Activated CD4-positive, CD25-positive, alpha-beta regulatory T cell (primary cell): Measurements from ENCODE around the gene CHRNA4.

Experiments
- DNase-seq, 4 experiments: peaks; one replicate each; lab custom pipeline; 2025; lab: John Stamatoyannopoulos, UW

CHRNA4 gene

GRCh38 chr20:63363013-63363957 lies 2.1 kb upstream of the CHRNA4 start:
- DNase-seq: no peak

DNA sequence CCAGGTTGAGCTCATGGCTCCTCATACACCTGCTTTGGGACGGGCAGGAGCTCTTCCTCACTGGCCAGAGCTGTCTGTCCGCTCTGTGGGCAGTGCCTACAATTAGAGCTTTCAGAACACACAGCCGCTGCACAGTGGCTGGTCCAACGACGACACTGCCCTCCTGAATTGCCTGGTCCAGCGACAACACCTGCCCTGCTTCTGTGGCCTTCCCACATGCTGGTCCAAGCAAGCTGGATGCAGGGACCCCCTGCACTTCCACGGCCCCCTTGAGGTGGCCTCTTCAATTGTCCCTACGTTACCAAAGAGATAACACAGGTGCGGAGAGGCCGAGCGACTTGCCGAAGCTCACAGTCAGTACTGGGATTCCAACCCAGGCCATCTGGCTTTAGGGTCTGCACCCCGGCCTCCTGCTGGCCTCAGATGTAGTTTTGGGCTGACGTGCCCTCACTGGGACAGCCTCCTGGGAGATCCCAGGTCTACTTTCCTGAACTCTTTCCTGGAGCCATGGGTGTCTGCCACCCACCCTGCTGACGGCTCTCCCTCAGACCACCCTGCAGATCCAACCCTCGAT lies 1.4 kb upstream of the CHRNA4 start:
- no peak for DNase-seq

- DNase-seq: no peak
These were observed 628 bp upstream of the CHRNA4 start for GRCh38 chr20:63361519-63362435.

DNA sequence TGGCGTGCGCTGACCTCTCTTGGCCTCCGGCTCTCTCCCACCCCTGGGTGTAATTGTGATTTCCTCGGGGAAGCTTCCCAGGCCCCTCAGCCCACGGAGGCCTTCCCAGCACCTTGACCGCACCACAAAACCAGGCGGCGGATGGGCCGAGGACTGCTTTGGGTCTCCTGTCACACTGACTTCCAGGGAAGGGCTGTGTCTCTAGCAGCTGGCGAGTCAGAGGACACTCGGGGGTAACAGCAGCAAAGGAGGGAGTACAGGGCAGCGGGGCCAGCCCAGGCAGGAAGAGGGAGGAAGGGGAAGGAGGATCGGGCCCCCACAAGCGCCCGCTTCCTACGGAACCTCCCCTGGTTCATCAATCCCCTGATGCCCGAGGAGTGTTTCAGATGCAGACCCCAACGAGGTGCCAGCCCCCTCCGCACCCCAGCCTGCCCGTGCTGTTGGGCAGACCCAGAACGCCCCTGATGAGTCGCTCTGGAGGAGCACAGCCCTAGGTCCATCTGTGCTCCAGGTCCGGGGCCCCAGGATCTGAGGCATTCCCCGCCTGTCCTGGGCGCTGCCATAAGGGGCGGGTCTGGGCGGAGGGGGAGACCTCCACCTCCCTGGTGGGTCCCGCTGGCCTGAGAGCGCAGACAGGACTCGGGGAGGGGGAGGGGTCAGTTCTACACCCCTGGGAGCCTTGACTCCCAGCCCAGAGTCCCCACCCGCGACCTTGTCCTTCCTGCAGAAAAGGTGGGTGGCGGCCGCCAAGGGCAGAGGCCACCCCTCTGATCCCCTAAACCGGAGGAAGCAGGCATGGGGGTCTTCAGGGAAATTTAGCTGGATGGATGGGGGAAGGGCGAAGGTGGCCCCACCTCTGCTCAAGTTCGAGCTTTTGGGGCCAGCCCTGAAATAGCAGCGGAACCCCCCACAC lies 956 bp downstream of the CHRNA4 start:
- no peak for DNase-seq

DNA sequence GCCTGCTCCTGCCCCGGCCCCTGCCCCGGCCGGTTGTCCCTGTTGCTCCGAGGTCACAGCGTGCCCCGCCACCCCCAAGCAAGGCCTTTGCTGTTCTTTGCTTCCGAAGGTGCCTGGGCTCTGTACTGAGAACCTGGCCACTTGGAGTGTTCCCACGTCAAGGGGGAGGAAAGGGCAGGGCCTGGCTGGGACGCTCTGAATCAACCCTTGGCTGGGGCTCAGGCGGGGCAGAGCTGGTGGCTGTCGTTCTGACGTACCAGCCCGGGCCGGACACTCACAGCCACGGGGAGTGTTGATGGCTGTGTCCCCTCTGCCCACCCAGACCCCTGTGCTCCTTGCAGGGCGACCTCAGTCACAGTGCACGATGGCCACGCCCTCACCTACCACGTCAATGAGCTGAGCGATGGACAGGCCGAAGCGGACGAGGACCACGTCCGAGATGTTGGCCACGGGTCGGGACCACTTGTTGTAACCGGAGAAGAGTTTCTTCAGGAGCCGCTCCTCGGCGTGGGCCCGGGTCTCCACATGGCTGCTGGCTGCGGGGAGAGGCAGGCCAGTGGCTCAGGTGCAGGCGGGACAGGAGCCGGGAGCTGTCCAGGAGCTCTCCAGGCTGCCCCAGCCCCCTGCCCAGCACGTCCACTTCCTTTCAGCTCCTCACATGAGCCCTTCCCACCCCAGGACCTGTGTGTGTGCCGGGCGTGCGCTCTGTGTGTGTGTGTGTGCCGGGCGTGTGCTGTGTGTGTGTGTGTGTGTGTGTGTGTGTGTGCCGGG lies 1.8 kb downstream of the CHRNA4 start:
- no peak for DNase-seq

DNA sequence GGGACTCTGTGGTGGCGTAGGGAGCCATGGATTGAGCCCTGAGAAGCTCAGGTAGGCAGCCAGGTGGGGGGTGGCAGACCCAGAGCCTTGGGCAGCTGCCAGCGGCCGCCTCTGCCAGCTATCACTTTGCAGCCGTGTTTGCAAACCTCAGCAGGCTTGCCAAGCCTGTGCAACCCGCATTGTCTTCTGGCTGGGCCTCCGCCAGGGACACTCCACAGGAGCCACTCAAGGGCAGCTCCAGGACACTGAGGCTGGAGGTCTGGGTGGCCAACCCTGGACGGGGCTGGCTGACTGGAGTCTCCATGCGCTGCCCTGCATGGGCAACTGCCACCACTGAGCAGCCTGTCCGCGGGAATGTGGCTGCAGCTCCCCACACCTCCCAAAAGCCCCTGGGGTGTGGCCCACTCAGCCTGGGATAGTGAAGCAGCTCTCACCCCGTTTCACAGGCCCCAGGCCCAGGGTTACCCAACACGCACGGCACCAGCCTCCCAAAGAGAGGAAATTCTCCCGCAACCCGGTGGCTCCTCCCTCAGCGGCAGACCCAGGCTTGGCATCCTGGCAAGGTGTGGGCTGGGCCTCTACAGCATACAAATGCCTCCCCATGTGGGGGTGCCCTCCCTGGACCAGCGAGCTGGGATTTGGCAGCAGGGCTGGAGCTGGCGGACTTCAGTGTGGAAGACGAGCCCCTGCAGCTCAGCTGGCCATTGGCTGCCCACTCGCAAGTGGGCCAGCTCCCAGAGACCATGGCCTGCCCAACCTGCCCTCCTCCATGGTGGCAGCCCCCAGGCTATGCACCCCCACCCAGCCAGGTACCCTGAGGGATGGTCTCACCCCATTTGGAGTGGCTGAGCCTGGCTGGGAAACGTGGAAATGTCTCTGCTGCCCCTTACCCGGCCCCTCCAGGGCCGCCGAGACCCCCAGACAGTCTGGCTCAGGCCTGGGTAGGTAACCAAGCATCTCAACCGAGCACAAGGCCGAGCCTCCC lies 2.9 kb downstream of the CHRNA4 start:
- DNase-seq: no peak

DNA sequence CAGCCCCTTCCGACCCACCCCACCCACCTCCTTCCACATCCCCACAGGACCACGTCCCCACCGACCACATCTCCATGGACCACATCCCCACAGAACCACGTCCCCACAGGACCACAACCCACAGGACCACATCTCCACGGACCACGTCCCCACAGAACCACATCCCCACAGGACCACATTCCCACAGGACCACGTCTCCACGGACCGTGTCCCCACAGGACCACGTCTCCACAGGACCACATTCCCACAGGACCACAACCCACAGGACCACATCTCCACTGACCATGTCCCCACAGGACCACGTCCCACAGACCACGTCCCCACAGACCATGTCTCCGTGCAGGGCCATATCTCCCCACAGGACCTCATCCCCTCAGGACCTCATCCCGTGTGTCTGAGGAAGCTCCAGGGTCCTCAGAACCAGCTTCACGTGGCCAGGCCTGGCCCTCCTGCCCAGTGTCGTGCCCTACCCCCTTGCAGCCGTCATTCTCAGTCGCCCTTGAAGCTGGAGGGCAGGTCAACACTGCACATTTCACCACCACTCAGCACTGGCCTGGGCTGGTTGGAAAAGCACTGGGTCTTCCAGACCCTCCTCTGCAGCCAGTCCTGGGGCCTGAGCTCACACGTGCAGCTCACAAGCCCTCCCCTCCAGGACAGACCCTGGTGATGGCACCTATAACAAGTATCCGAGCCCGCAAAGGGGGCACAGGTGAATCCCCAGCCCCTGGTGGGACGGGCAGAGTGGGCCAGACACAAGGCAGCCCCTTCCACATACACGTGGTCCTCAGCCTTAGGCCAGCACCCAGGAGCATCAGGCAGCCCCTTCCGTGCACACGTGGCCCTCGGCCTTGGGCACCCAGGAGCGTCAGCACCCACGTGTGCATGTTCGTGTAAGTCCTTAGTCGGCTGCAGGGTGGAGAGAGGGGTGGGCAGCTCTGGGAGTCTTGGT lies 3.9 kb downstream of the CHRNA4 start:
- DNase-seq: no peak

DNA sequence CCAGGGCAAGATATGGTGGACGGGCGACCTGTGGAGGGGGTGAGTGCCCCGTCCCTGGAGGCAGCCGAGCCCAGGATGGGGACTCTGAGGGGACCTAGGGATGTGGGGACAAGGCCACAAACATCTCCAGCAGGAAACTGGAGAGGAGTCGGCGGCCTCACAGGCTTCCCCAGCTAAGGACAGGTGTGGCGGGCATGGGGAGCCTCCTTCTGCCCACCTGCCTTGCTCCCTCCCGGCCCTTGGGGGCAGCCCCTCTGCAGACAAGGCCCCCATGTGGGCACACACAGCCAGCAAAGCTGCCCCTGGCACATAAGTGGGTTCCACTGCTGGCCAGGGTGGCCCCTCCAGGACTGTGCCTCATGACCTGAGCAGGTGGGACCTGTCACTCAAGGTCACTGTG lies 4.6 kb downstream of the CHRNA4 start:
- no peak for DNase-seq

DNA sequence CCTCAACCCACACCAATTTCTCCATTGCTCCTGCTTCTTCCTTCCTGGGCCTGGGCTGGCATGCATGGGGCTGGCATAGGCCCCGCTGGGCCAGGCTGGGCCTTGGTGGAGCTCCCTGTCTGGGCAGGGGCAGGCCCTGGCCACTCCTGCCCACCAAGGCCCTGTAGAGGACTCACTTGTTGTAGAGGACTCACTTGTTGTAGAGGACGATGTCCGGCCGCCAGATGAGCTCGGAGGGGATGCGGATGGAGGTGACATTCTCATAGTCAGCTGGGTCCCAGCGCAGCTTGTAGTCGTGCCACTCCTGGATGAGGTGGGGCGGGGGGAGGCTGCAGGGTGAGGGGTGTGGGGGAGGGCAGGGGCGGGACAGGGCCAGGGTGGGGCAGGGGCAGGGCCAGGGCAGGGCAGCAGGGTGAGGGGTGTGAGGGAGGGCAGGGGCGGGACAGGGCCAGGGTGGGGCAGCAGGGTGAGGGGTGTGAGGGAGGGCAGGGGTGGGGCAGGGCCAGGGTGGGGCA lies 5.3 kb downstream of the CHRNA4 start:
- DNase-seq: no peak

GRCh38 chr20:63354636-63355350 lies 6.4 kb downstream of the CHRNA4 start:
- DNase-seq: no peak

GRCh38 chr20:63352811-63353221 lies 8.3 kb downstream of the CHRNA4 start:
- no peak for DNase-seq

GRCh38 chr20:63351811-63352591 lies 9.1 kb downstream of the CHRNA4 start:
- no peak for DNase-seq

GRCh38 chr20:63351326-63351700 lies 9.8 kb downstream of the CHRNA4 start:
- no peak for DNase-seq

GRCh38 chr20:63350597-63351325 lies 10.4 kb downstream of the CHRNA4 start:
- DNase-seq: no peak

- DNase-seq: no peak
These were observed 11.0 kb downstream of the CHRNA4 start for GRCh38 chr20:63350196-63350595.

DNA sequence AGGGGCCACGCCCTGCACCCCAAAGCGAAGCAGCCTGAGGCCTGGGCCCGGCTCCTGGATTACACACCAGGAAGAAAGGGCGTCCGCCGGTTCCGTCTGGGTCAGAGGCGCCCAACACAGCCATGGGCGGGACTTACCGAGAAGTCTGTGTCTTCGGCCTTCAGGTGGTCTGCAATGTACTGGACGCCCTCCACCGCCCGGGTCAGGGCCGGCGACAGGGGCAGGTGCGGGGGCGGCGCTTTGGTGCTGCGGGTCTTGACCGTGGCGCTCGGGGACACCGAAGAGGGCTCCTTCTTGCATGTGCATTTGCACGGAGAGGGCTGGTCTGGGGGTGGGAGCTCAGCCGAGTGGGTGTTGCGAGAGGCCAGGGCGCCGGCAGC lies 11.6 kb downstream of the CHRNA4 start:
- no peak for DNase-seq
